Pulmonary artery endothelial cell (primary cell): Measurements from ENCODE around the gene THRB. TPM values are rescaled to one million over a fixed set of nuclear protein-coding genes. Genes with fewer than 3 reads are reported as not detected.
"Not testable (repeated sequence)": the region's sequence is repeated elsewhere in the genome, so short reads cannot be mapped to it uniquely, and the experiment has no call there.

Experiments used
- DNase-seq: peaks from one replicate; pipeline ENCODE4 v3.0.0-alpha.2; 2011; ENCODE audit warnings: low read depth, low spot score
- total RNA-seq: library from RNA; depleted of rRNA; stranded (reverse); fragments of >200 nt; gene quantifications from 2 replicates; pipeline ENCODE4 v1.2.3, GENCODE V29; 2014

THRB gene
- total RNA-seq, 1 donor from 2014 or later: 0.33 TPM

DNA sequence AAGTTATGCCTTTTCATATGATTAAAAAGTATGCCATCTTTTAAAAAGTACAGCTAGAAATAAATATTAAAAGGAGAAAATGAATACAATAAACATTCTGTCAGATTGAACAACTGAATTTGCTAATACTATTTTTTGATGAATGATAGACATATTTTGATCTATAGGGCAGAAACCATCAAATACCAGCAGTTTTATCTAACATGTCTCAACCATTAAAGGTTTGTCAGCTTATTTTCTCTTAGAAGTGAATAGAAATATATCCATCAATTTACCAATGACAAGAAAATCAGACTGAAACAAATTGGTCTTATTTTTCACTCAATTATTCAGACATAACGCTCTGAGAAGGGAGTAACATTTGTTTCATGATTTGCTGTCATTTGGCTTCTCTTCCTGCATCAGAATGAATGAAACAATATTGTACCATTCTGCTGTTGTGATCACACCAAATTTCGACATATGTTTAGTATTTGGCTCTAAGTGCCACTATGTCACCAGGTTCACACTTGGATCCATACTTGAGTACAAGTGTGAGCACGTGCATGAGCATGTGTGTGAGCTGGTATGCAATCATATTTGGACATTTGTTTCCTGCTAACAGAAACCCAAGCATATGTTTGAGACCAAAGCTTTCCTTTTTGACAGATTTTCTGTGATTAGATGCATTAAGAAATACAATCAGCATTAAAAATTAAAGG is 86.5 kb downstream of the THRB start:
- no peak for DNase-seq

DNA sequence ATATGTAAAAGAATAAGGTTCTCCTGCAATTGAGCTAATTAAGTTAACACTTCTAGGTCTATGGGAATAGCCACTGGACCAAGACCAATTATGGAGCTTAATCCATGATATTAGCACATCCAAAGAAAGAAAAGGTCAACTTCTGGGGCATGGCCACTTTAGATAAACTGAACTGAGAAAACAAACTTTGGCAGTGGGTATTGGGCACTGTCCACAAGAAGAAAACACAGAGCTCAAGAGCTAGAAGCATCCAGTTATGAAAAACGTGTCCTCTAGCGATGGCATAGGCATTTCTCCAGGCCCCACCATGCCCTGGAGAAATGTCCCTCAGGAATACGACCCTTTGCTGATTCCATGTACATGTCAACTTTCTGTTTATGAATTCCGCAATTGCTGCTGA is 87.8 kb downstream of the THRB start:
- DNase-seq: no peak

DNA sequence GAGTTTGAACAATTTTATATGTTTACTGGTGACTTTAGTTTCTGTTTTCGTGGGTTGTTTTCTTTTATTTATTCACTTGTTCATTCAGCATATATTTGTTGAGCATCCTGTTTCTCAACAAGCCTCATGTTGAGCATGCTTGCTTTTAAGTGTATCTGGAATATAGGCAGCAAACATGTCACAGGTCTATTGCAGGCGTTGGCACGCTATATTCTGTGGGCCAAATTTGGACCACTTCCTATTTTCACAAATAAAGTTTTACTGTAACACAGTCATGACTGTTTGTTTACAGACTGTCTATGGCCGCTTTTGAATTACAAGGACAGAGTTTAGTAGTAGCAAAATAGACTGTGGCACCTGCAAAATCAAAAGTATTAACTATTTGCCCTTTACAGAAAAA is 89.6 kb downstream of the THRB start:
- no peak for DNase-seq

DNA sequence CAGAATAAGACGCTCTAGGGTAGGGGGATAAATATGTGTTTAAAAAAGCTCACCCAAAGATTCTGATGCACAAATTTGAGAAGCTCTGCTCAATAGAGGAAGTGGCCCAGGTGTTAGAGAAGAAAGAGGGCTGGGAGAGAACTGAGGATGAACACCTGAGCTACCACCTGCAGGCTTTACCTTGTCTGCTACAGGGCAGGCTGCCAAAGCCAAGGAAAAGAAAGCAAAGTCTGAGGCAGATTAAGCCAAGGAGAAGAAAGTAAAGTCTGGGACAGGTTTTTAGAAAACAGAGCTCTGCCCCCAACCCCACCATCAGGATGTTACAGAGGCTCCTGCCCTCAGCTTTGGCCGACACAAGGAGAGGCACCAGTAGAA is 92.9 kb downstream of the THRB start:
- no peak for DNase-seq

DNA sequence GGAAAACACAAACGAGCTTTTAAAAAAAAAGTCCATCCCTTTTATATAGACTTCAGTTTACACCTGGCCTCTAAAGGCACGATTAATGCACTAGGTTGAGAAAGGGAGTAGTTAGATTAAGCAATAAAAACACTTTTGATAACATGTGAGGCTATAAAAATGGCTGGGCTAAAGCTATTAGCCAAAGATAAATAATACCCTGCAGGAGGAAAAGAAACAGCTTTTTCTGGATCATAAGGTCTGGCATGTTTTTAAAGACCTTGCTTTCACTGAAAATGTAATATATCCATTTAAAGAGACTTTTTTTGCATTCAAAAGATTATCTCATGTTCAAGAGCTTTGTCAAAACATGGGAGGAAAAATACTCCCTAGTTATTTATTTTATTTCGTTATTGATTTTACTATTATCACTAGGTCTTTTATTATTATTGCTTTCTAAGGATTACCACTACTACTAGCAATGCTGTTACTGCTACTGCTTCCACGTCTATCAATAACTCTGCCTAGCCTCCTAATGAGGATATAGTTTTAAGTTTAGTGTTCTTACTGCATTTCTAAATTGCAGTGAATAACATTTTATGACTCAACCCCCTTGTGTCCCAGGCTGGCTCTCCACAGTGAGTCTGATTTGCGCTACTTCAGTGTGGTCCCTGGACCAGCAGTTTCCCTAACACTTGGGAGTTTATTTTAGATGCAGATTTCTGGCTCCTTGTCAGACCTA is 93.4 kb downstream of the THRB start:
- no peak for DNase-seq

DNA sequence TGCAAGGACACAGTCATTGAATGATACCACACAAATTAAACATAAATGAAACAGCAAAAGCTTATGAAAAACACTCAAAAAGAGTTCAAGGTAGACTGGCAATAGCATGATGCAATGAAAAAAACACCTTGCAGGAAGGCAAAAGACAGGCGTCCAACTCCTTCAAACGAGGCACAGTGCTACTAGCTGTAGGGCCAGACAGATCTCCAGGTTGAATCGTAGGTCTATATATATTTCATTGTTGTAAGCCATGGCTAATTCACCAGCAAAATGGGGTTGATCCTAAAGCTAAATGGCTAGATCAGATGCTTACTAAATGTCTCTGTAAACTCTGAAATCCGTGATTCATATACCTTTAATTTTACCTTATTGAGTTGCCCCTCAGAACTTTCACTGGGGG is 94.2 kb downstream of the THRB start:
- DNase-seq: no peak

DNA sequence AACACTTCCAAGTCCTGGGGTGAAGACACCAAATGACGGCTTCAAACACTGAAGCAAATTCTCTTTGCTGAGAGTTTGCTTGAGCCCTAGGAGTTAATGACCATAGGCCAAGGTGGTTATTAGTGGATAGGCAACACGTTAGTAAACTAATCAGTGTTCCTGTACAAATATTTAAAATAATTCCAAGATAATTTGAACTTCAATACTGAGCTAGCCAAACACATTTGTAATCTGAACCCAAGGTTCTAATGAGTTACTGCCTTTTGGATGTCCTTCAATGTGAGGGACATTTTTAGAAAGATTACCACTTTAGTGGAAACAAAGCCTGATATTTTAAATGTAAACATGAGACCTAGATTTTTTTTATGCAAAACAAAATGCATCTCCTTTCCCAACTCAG is 94.6 kb downstream of the THRB start:
- DNase-seq: no peak

DNA sequence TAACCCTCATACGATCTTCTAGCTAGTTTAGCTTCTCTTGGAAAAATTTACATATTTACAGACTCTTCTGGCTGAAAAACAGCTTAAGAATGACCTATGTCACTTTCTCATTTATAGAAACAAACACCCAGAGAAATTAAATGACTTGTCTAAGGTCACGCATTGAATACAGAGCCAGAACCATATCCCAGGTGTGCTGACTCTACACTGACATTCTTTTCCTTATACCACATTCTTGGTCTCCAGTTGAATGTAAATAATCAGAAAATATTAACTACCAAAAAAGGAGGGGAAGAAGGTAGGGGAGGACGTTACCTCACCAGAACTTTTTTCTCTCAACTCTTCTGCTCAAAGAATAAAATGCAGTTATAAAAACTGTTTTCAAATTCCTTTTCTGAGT is 95.0 kb downstream of the THRB start:
- no peak for DNase-seq

DNA sequence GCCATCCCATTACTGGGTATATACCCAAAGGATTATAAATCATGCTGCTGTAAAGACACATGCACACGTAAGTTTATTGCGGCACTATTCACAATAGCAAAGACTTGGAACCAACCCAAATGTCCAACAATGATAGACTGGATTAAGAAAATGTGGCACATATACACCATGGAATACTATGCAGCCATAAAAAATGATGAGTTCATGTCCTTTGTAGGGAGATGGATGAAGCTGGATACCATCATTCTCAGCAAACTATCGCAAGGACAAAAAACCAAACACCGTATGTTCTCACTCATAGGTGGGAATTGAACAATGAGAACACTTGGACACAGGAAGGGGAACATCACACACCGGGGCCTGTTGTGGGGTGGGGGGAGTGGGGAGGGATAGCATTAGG is 95.9 kb downstream of the THRB start:
- DNase-seq: not testable (repeated sequence)

DNA sequence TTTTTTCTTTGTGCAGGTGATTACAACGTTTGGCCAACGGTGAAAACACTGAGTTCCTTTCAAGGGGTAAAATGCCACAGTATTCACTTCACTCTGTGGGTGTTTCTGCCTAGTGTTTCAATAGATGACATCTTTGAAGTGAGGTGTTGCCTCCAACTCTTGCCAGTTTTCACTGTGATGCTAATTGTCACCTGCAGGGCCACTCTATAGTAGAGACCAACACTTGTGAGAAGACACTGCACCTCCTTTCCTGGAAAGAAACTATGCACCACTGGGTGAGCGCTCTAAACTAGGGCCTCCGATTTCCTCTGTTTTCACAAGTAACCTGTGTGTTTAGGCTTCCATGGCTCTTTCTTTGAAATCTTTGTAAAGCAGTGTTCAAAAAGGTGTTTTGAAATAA is 98.3 kb downstream of the THRB start:
- DNase-seq: no peak

DNA sequence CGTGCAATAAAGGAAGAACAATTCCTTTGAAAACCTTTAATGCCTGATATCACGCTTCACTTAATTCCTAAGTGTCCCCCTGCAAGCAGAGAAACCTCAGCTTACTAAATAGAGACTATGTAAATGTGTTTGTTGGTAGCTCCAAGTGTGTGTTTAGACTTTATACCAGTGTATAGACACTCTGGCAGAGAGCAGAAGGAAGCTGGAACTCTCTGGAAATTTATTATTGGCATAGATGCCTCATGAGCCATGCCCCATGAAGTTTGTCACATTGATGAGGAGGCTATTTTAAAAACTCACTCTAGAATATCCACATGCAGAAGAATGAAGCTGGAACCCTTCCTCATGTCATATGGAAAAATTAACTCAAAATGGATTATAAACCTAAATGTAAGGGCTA is 99.9 kb downstream of the THRB start:
- DNase-seq: no peak

DNA sequence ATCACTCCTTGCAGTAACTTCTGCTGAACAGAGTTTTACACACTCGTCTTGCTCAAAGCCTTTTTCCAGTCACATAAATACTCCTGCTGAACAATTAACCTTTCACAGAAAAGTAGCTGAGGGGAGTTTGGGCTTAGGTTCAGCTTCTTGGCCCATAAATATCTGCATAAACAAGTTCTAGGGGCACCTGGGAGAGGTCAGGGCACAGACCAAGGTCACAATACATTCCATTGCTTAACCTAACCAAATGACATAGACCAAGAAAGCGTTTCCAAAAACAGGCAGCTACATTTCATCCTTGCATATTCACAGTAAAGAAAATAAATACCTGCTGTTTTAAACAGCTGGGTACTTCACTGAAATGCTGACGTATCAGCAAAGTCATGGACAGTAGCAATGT is 101.3 kb downstream of the THRB start:
- DNase-seq: no peak

DNA sequence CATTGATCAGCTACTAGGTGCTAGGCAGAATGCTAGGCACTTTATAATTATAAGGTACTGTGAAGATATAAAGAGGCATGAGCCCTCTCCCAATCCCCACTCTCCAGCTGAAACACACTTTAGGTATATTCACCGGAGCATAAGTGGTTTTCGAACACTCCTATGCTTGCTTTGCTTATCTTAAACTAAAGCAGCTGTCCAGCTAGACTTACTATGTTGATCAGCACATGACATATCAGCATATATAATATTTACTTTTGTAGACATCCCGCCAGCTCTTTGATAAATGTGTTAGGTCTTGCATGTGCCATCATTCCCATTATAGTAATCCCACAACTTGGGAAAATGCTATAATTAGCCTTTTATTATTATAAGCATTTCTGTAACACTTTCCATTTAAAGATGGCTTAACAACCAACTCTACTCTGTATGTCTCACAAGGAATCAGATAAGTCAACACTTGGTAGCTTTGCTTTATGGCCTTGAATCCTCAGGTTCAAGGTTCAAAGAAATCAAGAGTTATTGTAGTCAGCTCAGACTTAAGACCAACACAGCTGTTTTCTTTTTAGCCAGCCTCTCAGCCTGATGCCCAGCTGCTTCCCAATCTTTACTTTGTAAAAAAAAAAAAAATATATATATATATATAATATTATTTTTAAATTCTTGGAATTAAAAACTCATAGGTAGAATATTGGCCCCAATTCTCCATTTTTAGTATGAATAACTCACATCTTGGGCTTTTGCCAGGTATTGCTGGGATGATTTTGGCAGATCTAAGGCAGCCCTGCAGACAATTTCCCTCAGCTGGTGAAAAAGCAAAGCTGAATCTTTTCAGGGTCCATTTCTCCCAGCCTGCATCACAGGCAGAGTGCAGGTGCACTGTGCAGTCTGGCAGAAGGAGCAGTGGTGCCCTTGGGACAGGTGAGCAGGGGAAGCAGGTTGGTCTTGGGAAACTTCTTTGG is 104.2 kb downstream of the THRB start:
- DNase-seq: no peak

DNA sequence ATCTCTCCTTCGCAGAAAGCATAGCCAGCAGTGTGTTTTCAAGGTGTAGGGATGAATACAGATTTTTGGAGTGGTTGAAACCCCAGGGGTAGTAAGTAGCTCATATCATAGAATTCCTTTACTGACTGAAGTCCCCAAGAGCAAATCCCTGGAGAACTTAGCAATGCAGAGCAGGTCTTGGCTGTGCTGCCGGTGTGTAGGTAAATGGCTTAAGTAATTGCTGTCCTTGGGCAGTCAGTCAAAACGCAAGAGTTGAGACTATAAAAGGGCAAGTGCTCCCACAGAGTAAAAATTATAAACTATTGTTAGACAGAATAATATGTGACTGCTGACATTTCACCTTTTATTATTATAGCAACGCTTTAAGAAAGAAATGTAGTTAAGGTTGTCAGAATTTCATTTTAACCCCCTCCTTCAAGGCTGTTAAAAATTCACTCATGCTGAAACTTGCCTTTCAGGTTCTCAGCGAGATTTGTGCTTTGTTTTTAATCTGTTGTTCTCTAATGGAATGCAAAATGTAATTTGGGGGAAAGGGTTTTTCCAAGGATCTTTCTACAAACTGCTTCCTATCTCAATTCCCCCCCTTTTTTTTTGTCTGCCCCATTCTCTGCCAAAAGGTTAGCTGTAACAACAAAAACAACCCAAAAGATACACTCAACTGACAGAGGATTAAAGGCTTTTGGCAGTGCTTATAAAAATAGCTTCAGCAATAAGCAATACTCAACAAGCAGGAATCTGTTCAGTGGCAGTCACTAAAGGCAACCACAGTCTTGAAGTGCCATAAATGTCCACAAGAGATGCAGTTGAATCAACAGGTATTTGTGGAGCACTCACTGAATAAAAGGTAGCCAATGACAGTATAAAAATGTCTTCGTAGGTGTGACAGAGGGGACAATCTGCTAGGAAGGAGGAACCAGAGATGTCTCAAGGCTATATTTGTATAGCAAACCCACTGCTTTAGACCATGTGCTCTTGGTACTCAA is 105.3 kb downstream of the THRB start:
- no peak for DNase-seq

DNA sequence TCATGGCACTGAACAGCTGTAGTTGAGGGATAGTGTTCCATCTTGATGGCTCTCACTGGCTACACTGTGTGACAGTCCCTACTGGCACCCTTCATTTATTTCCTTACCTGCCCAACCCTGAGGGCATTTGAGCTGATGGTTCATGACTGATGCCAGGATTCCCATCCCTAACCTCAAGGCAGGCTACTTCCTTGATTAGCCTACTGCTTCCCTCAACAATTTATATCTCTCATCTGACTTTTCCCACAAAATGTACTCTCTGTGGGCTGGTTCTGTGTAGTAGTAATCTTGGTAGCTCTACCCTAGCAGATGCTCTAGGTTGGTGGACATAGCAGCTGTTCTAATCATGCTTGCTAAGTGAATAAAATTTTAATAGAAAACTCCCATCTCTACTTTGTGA is 106.0 kb downstream of the THRB start:
- DNase-seq: no peak

DNA sequence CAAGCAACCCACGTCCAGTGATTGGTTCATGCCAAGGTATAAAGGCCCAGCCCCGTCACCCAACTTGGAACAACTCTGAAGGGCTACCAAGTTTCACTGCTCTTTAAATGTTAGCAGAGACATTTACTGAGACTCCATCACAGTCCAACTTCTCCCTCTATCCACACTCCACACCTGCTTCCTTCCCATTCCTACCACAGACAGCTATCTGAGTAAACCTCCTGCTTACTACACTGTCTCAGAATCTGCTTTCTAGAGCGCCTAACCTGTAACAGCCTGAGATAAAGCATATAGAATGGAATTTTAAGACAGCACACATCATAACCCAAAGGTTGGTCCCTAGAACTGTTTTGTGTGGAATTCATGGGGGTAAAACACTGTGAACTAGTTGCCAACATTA is 106.5 kb downstream of the THRB start:
- no peak for DNase-seq

DNA sequence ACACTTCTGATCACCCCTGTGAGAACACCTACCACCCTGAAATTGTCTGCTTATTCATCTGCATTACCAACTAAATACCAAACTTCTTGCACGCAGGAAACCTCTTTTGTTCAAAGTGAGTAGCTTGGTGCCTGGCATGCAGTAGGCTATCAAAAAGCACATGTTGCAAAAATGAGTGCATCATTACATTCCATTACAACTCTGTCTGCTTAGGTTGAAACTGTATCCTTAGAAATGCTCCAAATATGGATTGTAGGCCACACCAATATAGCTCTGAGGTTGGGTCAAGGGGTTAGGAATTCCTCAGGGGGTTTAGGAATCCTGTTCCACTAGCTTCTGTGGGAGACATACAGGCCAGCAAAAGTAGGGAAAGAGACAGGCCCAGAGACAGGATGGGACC is 107.2 kb downstream of the THRB start:
- DNase-seq: no peak

DNA sequence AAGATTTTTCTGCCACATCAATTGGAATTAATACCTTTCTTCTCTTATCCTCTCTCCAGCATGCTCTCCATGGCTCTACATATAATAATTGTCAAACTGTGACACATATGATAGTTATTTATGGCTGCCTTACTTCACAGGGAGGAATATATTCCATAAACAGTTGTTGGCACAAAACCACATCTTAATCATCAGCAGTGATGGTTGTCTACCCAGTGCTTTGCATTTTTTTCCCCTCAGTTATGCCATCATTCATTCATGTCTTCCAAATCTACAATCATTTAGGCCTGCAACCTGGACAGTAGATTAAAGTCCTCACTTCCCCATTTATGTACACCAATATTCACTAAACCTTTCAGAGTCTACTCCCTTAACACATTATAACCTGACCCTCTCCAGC is 107.7 kb downstream of the THRB start:
- DNase-seq: no peak

DNA sequence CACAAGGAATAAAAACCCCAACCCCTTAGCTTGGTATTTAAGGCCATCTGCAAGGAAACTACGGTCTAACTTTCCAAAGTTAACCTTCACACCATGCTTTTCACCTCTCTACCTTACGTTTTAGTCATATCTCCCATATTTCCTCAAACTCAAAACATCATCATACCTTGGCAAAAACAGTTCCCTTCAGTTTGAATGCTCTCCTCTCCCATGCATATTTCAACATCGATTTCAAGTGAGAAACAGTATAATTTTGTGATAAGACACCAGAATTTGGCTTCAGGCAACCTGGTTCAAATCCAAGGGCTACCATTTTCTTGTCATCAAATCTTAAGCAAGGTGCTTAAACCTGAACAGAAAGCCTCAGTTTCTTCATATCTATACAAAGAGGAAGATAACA is 108.2 kb downstream of the THRB start:
- DNase-seq: no peak

DNA sequence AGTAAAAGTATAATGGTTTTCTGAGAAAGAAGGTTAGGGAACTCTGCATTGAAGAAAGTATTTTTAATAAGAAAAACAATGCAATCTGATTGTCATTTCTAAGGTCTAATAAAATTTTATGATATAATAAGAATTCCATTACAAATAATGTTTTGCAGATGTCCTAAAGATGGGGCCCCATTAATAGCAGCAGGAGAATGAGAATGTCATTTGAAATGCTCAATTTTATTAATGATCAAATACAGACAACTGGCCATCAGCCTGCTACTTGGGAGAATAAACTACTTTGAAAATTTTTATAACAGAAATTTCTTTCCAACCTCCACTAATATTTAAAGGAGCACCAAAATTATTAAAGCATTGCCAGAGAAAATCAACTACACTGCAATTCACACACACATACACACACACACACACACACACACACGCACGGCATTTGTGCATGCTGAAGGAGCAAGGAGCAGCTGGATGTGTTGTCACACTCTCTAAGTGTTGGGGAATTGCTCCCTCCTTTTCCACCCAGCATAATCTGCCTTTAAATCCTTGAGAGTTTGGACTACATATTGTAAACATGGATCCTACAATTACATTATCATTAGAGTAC is 109.5 kb downstream of the THRB start:
- DNase-seq: no peak

DNA sequence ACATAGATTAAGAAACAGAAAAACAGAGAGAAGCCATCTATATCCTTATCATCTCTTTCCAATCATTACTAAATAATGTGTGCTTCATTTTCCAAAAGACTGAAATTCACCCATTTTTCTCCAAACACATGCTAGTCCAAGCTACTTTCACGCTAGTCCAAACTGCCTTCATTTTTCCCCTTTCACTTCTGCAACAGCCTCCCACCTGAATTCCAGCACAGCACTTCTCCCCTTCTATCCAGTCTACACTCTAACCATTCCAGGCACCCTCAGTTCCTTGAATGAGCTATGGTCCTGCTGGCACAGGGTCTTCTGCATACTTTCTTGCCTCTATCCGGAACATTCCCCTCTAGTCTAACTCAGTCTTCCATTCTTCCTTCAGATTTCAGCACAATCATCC is 112.0 kb downstream of the THRB start:
- no peak for DNase-seq
